ENCODE data around the gene TEF.
"Not testable (repeated sequence)": the region's sequence is repeated elsewhere in the genome, so short reads cannot be mapped to it uniquely, and the experiment has no call there.

TEF gene

GRCh38 chr22:41429232-41429950 lies 47.6 kb downstream of the TEF start:
- Histone ChIP-seq H3K4me3 (replicated peaks; ENCODE audit: insufficient read depth, low read length) (no peak overlapping the region), H3K27ac (replicated peaks) (no peak overlapping the region), H3K27me3 (ENCODE audit: insufficient read depth, poor library complexity, severe bottlenecking) (no peaks in the 10 kb centered on the region)
- no peak for DNase-seq (ENCODE audit: low read depth in 1 of 2, low spot score in 1 of 2)
- TF ChIP-seq REST (IDR thresholded peaks at IDR 0.05; ENCODE audit: insufficient replicate concordance, low read depth) (no peak), SPI1 (IDR thresholded peaks at IDR 0.05; ENCODE audit: borderline replicate concordance, low read depth) (no peak), GABPA (IDR thresholded peaks at IDR 0.05; ENCODE audit: low read depth) (no peak), CTCF (IDR thresholded peaks at IDR 0.05; ENCODE audit: insufficient read depth, low read length) (no peak), POLR2AphosphoS5 (IDR thresholded peaks at IDR 0.05; ENCODE audit: low read depth) (no peak)

GRCh38 chr22:41429951-41430332 lies 48.2 kb downstream of the TEF start:
- Histone ChIP-seq H3K4me3 (replicated peaks; ENCODE audit: insufficient read depth, low read length) (no peak overlapping the region), H3K27ac (replicated peaks) (no peak overlapping the region), H3K27me3 (ENCODE audit: insufficient read depth, poor library complexity, severe bottlenecking) (no peaks in the 10 kb centered on the region)
- TF ChIP-seq SPI1 (IDR thresholded peaks at IDR 0.05; ENCODE audit: borderline replicate concordance, low read depth) (no peak), REST (IDR thresholded peaks at IDR 0.05; ENCODE audit: insufficient replicate concordance, low read depth) (no peak), POLR2AphosphoS5 (IDR thresholded peaks at IDR 0.05; ENCODE audit: low read depth) (no peak)
- DNase-seq (ENCODE audit: low read depth in 1 of 2, low spot score in 1 of 2): no peak

GRCh38 chr22:41431656-41432055 lies 49.9 kb downstream of the TEF start:
- H3K27me3 ChIP-seq (ENCODE audit: insufficient read depth, poor library complexity, severe bottlenecking): no peaks in the 10 kb centered on the region
- no peak overlapping the region for H3K27ac ChIP-seq (replicated peaks)
- no peak for DNase-seq (ENCODE audit: low read depth in 1 of 2, low spot score in 1 of 2)
- H3K4me3 ChIP-seq (replicated peaks; ENCODE audit: insufficient read depth, low read length): no peak overlapping the region
- TF ChIP-seq SPI1 (IDR thresholded peaks at IDR 0.05; ENCODE audit: borderline replicate concordance, low read depth): no peak
- TF ChIP-seq REST (IDR thresholded peaks at IDR 0.05; ENCODE audit: insufficient replicate concordance, low read depth): no peak
- no peak for TF ChIP-seq CTCF (IDR thresholded peaks at IDR 0.05; ENCODE audit: insufficient read depth, low read length)
- no peak for TF ChIP-seq POLR2AphosphoS5 (IDR thresholded peaks at IDR 0.05; ENCODE audit: low read depth)
- no peak for TF ChIP-seq GABPA (IDR thresholded peaks at IDR 0.05; ENCODE audit: low read depth)

DNA sequence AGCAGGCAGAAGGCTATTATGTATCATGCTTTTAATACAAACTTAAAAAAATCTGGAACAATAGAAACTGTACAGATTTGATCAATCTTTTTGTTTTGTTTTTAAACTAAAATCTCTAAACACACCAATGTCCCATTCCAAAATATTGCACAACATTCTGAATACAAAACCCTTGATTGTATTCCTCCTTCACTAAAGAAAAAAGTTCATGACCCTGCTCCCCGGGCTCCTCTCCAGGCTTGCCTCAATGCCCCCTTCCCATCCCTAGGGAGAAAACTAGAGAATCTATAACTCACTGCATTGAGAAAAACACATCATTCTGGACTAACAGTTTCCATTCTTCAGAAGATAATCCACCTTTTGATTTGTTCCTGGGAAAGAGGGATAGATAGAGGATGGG lies 51.7 kb downstream of the TEF start:
- not testable (repeated sequence) for H3K4me3 ChIP-seq (replicated peaks; ENCODE audit: insufficient read depth, low read length); H3K27ac ChIP-seq (replicated peaks); H3K27me3 ChIP-seq (ENCODE audit: insufficient read depth, poor library complexity, severe bottlenecking); DNase-seq (ENCODE audit: low read depth in 1 of 2, low spot score in 1 of 2)

GRCh38 chr22:41434361-41435003 lies 52.7 kb downstream of the TEF start:
- not testable (repeated sequence) for DNase-seq (ENCODE audit: low read depth in 1 of 2, low spot score in 1 of 2); H3K27ac ChIP-seq (replicated peaks); H3K4me3 ChIP-seq (replicated peaks; ENCODE audit: insufficient read depth, low read length); H3K27me3 ChIP-seq (ENCODE audit: insufficient read depth, poor library complexity, severe bottlenecking)
